Psoas muscle (tissue), 8 donors: ENCODE results near the gene PDE9A. TPM values are rescaled to one million over a fixed set of nuclear protein-coding genes. Genes with fewer than 3 reads are reported as not detected.

Experiments used
- ATAC-seq, 4 donors: fragments of 200-7000 bp; cut with Tn5 transposase; one replicate each; pipeline ENCODE4 v1.9.1; 2020; ENCODE audit warnings: moderate library complexity in 3 of 4, mild to moderate bottlenecking in 2 of 4
- DNase-seq, 2 donors: peaks; one replicate each; pipeline ENCODE4 v3.0.0-alpha.2; 2020
- H3K27ac ChIP-seq: fragments of 200-600 bp; one replicate; pipeline ENCODE4 v1.8.0; 2022
- H3K27me3 ChIP-seq, 3 donors: fragments of 200-600 bp in 1 of 3; one replicate each; pipeline versions ENCODE4 v1.6.1 to v1.8.0; 2013 to 2022; ENCODE audit warnings: low read length in 2 of 3, mild to moderate bottlenecking in 2 of 3, moderate library complexity in 1 of 3; ENCODE audit not compliant: insufficient read depth in 3 of 3
- H3K36me3 ChIP-seq, 2 donors: fragments of 200-600 bp in 1 of 2; one replicate each; pipeline versions ENCODE4 v1.6.1 to v1.8.0; 2013 to 2022; ENCODE audit warnings: low read depth in 1 of 2, mild to moderate bottlenecking in 1 of 2, moderate library complexity in 1 of 2; ENCODE audit not compliant: insufficient read depth in 1 of 2
- H3K4me1 ChIP-seq: fragments of 200-600 bp; one replicate; pipeline ENCODE4 v1.8.0; 2022
- H3K4me3 ChIP-seq: fragments of 200-600 bp; one replicate; pipeline ENCODE4 v1.8.0; 2022; ENCODE audit warnings: mild to moderate bottlenecking
- H3K9me3 ChIP-seq: fragments of 200-600 bp; one replicate; pipeline ENCODE4 v1.8.0; 2022
- WGBS, 3 donors: extraction: QIAGEN DNeasy Blood & Tissue Kit; methylation state at CpG; one replicate each; pipeline versions ENCODE4 v1.1.6 to v1.1.7; 2013; 5-methylcytosine and 5-hydroxymethylcytosine counted together
- intact Hi-C, 2 donors: fragments of 100-400 bp; cut with DNase I; formaldehyde crosslinking; loops; one replicate each; pipeline versions ENCODE4 v1.11.0 to v1.14.2; 2022
- polyA plus RNA-seq, 3 donors: library from polyadenylated mRNA; stranded (reverse); fragments of 200-250 nt; gene quantifications; one replicate each; pipeline ENCODE4 v1.2.3, GENCODE V29; 2013
- total RNA-seq, 4 donors: library from RNA; stranded (reverse); fragmentation: NEBNext Ultra II Directional in 2 of 4; extraction: Animal tissue kit (Norgen Biotek cat#: 25700) in 2 of 4; gene quantifications; one replicate each; pipeline versions ENCODE4 v1.2.1 to v1.2.4, GENCODE V29; 2021 to 2023
- TF ChIP-seq, protein P1 (sequence below): fragments of 200-600 bp; IDR thresholded peaks from one replicate; pipeline ENCODE4 v1.8.0; 2022; ENCODE audit warnings: antibody characterized with exemption
- donor health status: healthy with polysubstance abuse.
- donor health status: DM: no; HTN: no; CAD: no; lungs with moderate emphysema.
- donor health status: Bipolar disorder and iron deficiency.
- donor health status: healthy.
- donor health status: DM: yes; HTN: yes; CAD: no.
- donor health status: DM: no; HTN: no; CAD: no.
- donor health status: DM: no; HTN: no; CAD: no.
- donor health status: DM: yes; HTN: yes; CAD: no.

Gene PDE9A
- total and polyA plus RNA-seq, 7 donors = 1.2 to 4.3 (median 1.8) TPM

DNA sequence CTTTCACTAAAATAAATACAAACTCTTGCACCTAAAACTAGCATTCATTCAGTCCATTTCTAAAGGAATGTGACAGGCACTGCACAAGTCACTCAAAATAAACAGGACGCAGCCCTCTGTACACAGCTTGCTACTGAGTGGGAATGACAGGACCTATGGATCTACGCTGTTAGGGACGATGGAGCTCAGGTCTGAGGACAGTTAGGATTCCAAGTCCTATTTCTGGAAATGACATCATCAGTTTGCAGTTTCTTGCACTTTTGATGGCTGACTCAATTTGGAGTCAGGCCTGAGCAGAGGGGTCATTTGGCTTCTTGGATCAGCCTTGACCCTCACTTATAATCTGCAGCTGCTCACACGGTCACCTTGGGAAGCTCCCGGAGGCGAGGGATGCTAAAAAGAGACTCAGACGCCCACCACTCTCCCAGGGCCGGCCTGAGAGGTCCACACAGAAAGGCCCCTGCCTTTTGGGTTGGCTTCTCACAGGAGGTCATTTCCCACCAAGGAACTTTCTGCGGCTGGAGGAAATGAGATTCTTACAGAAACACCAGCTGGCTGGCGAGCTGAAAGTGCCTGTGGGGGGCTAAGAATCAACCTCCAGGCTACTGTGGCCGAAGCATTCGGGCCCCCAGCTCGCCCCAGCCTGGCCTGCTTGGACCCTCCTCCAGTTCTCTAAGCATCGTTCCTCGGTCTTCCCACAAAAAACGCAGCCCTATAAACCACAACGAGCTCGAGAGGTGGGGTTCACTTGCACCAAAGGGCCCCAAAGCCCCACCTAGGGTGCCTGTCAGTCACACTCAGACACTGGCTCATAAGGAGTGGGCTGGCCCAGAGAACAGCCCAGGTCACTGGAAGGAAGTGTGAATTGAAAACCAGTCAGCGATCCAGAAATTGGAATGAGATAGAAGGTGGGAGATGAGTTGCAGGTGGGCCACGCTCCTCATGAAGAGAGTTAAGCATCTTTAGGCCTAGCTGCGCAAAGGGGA, 8.9 kb upstream of the PDE9A start:
- H3K9me3 ChIP-seq = no peaks in the 10 kb centered on the region
- no peaks in the 10 kb centered on the region for H3K4me1 ChIP-seq
- H3K27me3 ChIP-seq = peaks cover 0 to 35% (median 6%) of the 10 kb centered on the region in 3 donors
- 75 to 76% (median 76%) methylated on average over 21 of the region's 21 CpGs for WGBS, 3 donors
- TF ChIP-seq, protein P1, sequence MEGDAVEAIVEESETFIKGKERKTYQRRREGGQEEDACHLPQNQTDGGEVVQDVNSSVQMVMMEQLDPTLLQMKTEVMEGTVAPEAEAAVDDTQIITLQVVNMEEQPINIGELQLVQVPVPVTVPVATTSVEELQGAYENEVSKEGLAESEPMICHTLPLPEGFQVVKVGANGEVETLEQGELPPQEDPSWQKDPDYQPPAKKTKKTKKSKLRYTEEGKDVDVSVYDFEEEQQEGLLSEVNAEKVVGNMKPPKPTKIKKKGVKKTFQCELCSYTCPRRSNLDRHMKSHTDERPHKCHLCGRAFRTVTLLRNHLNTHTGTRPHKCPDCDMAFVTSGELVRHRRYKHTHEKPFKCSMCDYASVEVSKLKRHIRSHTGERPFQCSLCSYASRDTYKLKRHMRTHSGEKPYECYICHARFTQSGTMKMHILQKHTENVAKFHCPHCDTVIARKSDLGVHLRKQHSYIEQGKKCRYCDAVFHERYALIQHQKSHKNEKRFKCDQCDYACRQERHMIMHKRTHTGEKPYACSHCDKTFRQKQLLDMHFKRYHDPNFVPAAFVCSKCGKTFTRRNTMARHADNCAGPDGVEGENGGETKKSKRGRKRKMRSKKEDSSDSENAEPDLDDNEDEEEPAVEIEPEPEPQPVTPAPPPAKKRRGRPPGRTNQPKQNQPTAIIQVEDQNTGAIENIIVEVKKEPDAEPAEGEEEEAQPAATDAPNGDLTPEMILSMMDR = no peak
- H3K27ac ChIP-seq = no peak overlapping the region
- intact Hi-C loops = no loop called here
- ATAC-seq (no peak), DNase-seq (peak in 1 of 2 donors; percentile 32)
- H3K36me3 ChIP-seq = no peaks in the 10 kb centered on the region
- no peak overlapping the region for H3K4me3 ChIP-seq

DNA sequence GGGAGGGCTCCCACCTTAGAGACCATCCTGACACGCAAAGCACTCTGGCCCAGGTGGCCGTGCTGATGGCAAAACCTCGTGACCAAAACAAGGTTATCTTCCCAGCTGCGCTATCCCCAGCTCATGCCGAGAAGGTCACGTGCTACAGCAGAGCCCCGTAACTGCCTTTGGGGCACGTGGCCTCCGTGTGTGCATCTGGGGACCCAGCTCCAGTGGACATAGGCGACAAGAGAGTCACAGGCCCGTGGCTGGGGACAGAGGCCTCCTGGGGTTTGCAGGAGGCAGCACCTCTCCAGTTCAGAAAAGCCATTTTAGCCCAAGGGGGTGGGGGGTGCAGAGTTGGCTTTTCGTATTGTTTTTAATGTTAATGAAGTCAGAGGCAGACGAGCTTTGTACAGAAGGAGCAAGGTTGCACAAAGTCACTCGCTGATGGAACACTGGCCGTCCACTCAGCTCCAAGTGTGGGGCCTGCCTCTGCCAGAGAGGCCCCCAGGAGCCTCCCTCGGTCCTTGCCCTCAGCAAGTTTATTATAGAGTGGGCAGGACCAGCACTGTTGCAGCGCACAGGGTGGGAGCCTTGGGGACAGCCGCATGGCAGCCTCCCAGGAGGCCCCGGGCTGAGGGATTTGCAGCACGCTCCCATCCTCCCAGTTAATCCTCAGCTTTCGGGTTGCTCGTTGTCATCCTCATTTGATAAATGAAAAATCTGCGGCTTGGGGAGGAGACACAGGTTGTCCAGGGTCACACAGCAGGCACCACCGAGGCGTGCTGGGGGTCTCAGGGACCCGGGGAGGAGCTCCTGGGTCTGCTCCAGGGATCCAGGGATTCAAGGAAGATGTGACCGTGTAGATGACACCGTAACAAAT, 8.0 kb upstream of the PDE9A start:
- 81 to 86% (median 82%) methylated on average over 28 of the region's 28 CpGs for WGBS, 3 donors
- intact Hi-C loops = no loop called here
- TF ChIP-seq, protein P1 = no peak
- Histone ChIP-seq H3K27ac (no peak overlapping the region), H3K36me3 (no peaks in the 10 kb centered on the region), H3K4me1 (no peaks in the 10 kb centered on the region), H3K27me3 (peaks cover 0 to 27% (median 7%) of the 10 kb centered on the region in 3 donors), H3K9me3 (no peaks in the 10 kb centered on the region), H3K4me3 (no peak overlapping the region)
- ATAC-seq (no peak), DNase-seq (peak in 1 of 2 donors; percentile 27)

- peak in 1 of 2 donors; percentile 35 for DNase-seq
- TF ChIP-seq, protein P1 = no peak
- H3K4me1 ChIP-seq = no peaks in the 10 kb centered on the region
Measured at GRCh38 chr21:42646076-42646825, 7.2 kb upstream of the PDE9A start.

GRCh38 chr21:42646836-42647235, 6.6 kb upstream of the PDE9A start:
- Histone ChIP-seq H3K9me3 (no peaks in the 10 kb centered on the region), H3K4me3 (no peak overlapping the region), H3K36me3 (no peaks in the 10 kb centered on the region), H3K27ac (no peak overlapping the region), H3K27me3 (peaks cover 0 to 29% (median 5%) of the 10 kb centered on the region in 3 donors), H3K4me1 (no peaks in the 10 kb centered on the region)
- TF ChIP-seq, protein P1 = no peak
- DNase-seq (peak in 1 of 2 donors; percentile 20), ATAC-seq (no peak)
- intact Hi-C loops = no loop called here
- WGBS, 3 donors = 77 to 81% (median 77%) methylated on average over 14 of the region's 14 CpGs

More at GRCh38 chr21:42646076-42646825, 7.2 kb upstream of the PDE9A start:
- Histone ChIP-seq H3K27me3 (peaks cover 0 to 29% (median 6%) of the 10 kb centered on the region in 3 donors), H3K4me3 (no peak overlapping the region), H3K36me3 (no peaks in the 10 kb centered on the region), H3K27ac (no peak overlapping the region), H3K9me3 (no peaks in the 10 kb centered on the region)
- WGBS, 3 donors = 83 to 87% (median 86%) methylated on average over 14 of the region's 14 CpGs
- intact Hi-C loops = no loop called here
- ATAC-seq = no peak
